Astrocyte (in vitro differentiated cells and primary cell): ENCODE results near the gene PCMTD2. TPM values are rescaled to one million over a fixed set of nuclear protein-coding genes. Genes with fewer than 3 reads are reported as not detected.

Source experiments
- DNase-seq: peaks from one replicate; pipeline ENCODE4 v3.0.0-alpha.2; 2010; ENCODE audit warnings: low read depth
- FAIRE-seq: peaks from 2 replicates; lab custom pipeline; 2011; peaks lifted over from hg19 to GRCh38; lab: Jason Lieb, UNC
- H2AFZ ChIP-seq: 2 replicates; pipeline ENCODE4 v1.6.0; 2012; ENCODE audit warnings: low read depth, low read length, inconsistent platforms
- H3K27ac ChIP-seq: 2 replicates; pipeline ENCODE4 v1.5.1; 2011; ENCODE audit warnings: low read depth, low read length, inconsistent platforms
- H3K27me3 ChIP-seq: 2 replicates; pipeline ENCODE4 v1.6.0; 2011; ENCODE audit warnings: low read length, inconsistent platforms; ENCODE audit not compliant: insufficient read depth
- H3K36me3 ChIP-seq: 2 replicates; pipeline ENCODE4 v1.5.1; 2011; ENCODE audit warnings: low read length, inconsistent platforms; ENCODE audit not compliant: insufficient read depth
- H3K4me1 ChIP-seq: 2 replicates; pipeline ENCODE4 v1.5.1; 2011; ENCODE audit warnings: low read length, inconsistent platforms; ENCODE audit not compliant: insufficient read depth
- H3K4me2 ChIP-seq: 2 replicates; pipeline ENCODE4 v1.6.0; 2012; ENCODE audit warnings: low read length, inconsistent platforms
- H3K4me3 ChIP-seq: 2 replicates; pipeline ENCODE4 v1.5.1; 2011; ENCODE audit warnings: low read depth, mild to moderate bottlenecking, low read length, inconsistent platforms; ENCODE audit not compliant: insufficient read depth
- H3K79me2 ChIP-seq: 2 replicates; pipeline ENCODE4 v1.6.0; 2012; ENCODE audit warnings: mild to moderate bottlenecking, low read length, inconsistent platforms; ENCODE audit not compliant: insufficient read depth
- H3K9ac ChIP-seq: 2 replicates; pipeline ENCODE4 v1.6.0; 2012; ENCODE audit warnings: mild to moderate bottlenecking, low read length, inconsistent platforms
- H3K9me3 ChIP-seq: 2 replicates; pipeline ENCODE4 v1.5.1; 2012; ENCODE audit warnings: low read depth, mild to moderate bottlenecking, low read length, inconsistent platforms; ENCODE audit not compliant: insufficient read depth
- H4K20me1 ChIP-seq: 2 replicates; pipeline ENCODE4 v1.6.0; 2012; ENCODE audit warnings: low read length, inconsistent platforms; ENCODE audit not compliant: insufficient read depth
- H3K27ac Mint-ChIP-seq: one replicate; pipeline ENCODE4 v1.8.0; 2021; ENCODE audit warnings: mild to moderate bottlenecking, mixed read lengths; ENCODE audit not compliant: unreplicated experiment
- H3K27me3 Mint-ChIP-seq: one replicate; pipeline ENCODE4 v1.8.0; 2021; ENCODE audit warnings: low read depth, mixed read lengths; ENCODE audit not compliant: unreplicated experiment
- H3K36me3 Mint-ChIP-seq: one replicate; pipeline ENCODE4 v1.8.0; 2021; ENCODE audit warnings: low read depth, mixed read lengths; ENCODE audit not compliant: unreplicated experiment
- H3K4me1 Mint-ChIP-seq: one replicate; pipeline ENCODE4 v1.8.0; 2021; ENCODE audit warnings: low read depth, mixed read lengths; ENCODE audit not compliant: unreplicated experiment
- H3K4me3 Mint-ChIP-seq: one replicate; pipeline ENCODE4 v1.8.0; 2021; ENCODE audit warnings: mild to moderate bottlenecking, moderate library complexity, mixed read lengths; ENCODE audit not compliant: unreplicated experiment
- H3K9me3 Mint-ChIP-seq: one replicate; pipeline ENCODE4 v1.8.0; 2021; ENCODE audit warnings: mild to moderate bottlenecking, mixed read lengths; ENCODE audit not compliant: unreplicated experiment
- EZH2 ChIP-seq: IDR thresholded peaks from 2 replicates; pipeline ENCODE4 v1.6.1; 2012; ENCODE audit warnings: mild to moderate bottlenecking, low read length, inconsistent platforms; ENCODE audit not compliant: insufficient read depth
- total RNA-seq: library from RNA; stranded (reverse); gene quantifications from 2 replicates; pipeline ENCODE4 v1.2.1, GENCODE V29; 2021
- TF ChIP-seq, protein P1 (sequence below): IDR thresholded peaks from 2 replicates; pipeline ENCODE4 v1.5.1; 2011; ENCODE audit warnings: low read depth, mild to moderate bottlenecking, inconsistent platforms, low read length, moderate library complexity; ENCODE audit not compliant: insufficient read depth

The PCMTD2 gene
- total RNA-seq, 1 donor from 2014 or later, result 40.0 TPM

DNA sequence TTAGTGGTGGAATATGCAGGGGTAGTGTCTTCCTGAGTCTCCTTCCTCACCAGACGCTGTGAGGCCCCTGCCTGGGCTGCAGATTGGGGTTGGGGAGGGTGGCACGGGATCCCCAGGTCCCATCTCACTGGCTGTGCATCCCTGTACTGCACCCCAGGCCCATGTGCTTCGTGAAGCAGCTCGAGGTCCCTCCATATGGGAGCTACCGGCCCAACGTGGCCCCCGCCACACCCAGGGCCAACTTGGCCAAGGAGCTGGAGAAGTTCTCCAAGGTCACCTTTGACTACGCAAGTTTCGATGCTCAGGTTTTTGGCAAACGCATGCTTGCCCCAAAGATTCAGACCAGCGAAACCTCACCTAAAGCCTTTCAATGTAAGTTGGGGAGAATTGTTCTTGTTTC, 38.6 kb upstream of the PCMTD2 start:
- peaks cover 46% of the 10 kb centered on the region for H3K27me3 Mint-ChIP-seq
- peaks cover 7% of the 10 kb centered on the region for H3K4me1 Mint-ChIP-seq
- H3K36me3 ChIP-seq, result no peaks in the 10 kb centered on the region
- no peaks in the 10 kb centered on the region for H3K79me2 ChIP-seq
- no peak overlapping the region for H3K27ac ChIP-seq
- H3K9me3 Mint-ChIP-seq, result no peaks in the 10 kb centered on the region
- peaks cover under 1% of the 10 kb centered on the region for H3K4me1 ChIP-seq
- H2AFZ ChIP-seq, result no peak overlapping the region
- H3K27ac Mint-ChIP-seq, result no peak overlapping the region
- H3K4me2 ChIP-seq, result no peak overlapping the region
- no peaks in the 10 kb centered on the region for H4K20me1 ChIP-seq
- no peak overlapping the region for H3K4me3 ChIP-seq
- H3K27me3 ChIP-seq, result peaks cover 27% of the 10 kb centered on the region
- DNase-seq (no peak), FAIRE-seq (no peak)
- TF ChIP-seq, protein P1, sequence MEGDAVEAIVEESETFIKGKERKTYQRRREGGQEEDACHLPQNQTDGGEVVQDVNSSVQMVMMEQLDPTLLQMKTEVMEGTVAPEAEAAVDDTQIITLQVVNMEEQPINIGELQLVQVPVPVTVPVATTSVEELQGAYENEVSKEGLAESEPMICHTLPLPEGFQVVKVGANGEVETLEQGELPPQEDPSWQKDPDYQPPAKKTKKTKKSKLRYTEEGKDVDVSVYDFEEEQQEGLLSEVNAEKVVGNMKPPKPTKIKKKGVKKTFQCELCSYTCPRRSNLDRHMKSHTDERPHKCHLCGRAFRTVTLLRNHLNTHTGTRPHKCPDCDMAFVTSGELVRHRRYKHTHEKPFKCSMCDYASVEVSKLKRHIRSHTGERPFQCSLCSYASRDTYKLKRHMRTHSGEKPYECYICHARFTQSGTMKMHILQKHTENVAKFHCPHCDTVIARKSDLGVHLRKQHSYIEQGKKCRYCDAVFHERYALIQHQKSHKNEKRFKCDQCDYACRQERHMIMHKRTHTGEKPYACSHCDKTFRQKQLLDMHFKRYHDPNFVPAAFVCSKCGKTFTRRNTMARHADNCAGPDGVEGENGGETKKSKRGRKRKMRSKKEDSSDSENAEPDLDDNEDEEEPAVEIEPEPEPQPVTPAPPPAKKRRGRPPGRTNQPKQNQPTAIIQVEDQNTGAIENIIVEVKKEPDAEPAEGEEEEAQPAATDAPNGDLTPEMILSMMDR, result no peak
- TF ChIP-seq EZH2, result no peak
- no peaks in the 10 kb centered on the region for H3K9me3 ChIP-seq
- H3K9ac ChIP-seq, result no peak overlapping the region
- H3K4me3 Mint-ChIP-seq, result no peak overlapping the region
- H3K36me3 Mint-ChIP-seq, result no peaks in the 10 kb centered on the region

DNA sequence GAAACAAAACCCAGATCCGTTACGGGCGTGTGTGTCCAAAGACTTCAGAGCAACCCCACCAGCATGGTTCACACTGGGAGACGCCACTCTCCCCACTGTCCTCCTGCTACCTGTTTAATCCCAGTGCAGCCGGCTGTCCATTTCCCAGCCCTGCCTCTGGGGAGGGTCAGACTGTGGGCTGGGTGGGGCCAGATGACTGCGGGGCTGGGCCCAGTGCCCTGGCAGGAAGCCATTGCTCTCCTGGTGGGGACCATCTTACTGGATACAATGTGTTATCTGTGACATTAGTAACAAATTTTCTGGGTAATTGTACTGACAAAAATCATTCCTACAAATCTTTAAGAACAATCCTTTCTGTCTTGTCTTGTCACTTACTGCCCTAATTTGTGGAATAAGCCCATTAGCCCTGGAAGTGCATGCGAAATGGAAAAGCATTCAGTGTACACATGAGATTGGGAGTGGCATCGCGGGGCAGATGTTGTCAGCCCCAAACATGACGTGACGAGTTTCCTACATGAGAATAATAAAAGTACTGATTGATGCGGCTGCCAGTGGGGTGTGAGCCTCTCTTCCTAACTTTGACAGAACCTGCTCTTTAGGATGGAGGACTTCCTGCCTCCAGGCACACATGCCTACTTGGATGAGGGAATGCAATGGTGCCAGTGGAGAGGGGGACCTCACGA, 37.9 kb upstream of the PCMTD2 start:
- no peak overlapping the region for H3K27ac Mint-ChIP-seq
- H3K4me3 Mint-ChIP-seq, result no peak overlapping the region
- DNase-seq, result no peak
- Histone ChIP-seq H3K4me2 (no peak overlapping the region), H3K4me1 (peaks cover 4% of the 10 kb centered on the region), H3K9me3 (no peaks in the 10 kb centered on the region), H4K20me1 (no peaks in the 10 kb centered on the region), H2AFZ (no peak overlapping the region), H3K27me3 (peaks cover 27% of the 10 kb centered on the region), H3K9ac (no peak overlapping the region), H3K79me2 (no peaks in the 10 kb centered on the region), H3K27ac (no peak overlapping the region), H3K4me3 (no peak overlapping the region), H3K36me3 (no peaks in the 10 kb centered on the region)
- no peaks in the 10 kb centered on the region for H3K9me3 Mint-ChIP-seq
- H3K27me3 Mint-ChIP-seq, result peaks cover 46% of the 10 kb centered on the region
- TF ChIP-seq EZH2, result no peak
- TF ChIP-seq, protein P1, result no peak
- FAIRE-seq, result no peak
- peaks cover 13% of the 10 kb centered on the region for H3K4me1 Mint-ChIP-seq
- H3K36me3 Mint-ChIP-seq, result no peaks in the 10 kb centered on the region

DNA sequence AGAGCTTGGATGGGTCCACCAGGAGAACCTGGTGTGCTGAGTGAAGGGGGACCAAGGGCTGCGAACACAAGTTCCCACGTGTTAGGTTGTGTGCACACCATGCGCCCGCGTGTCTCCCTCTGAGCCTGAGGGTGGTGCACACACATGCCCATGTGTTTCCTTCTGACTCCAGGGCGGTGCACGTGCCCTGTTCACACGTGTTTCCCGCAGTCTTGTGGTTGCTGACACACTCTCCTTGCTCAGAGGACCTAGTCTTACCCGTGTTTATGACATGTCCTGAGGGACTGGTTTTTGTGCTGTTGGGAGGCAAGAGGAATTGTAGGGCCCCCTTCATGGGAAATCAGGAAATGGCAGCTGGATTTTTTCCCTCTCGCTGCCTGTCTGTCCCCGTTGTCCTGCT, 36.3 kb upstream of the PCMTD2 start:
- Histone ChIP-seq H3K36me3 (no peaks in the 10 kb centered on the region), H3K27ac (no peak overlapping the region), H2AFZ (no peak overlapping the region)

More for the DNA sequence above, 36.3 kb upstream of the PCMTD2 start:
- Mint-ChIP-seq H3K27ac (no peak overlapping the region), H3K4me1 (peaks cover 25% of the 10 kb centered on the region), H3K27me3 (peaks cover 32% of the 10 kb centered on the region), H3K9me3 (no peaks in the 10 kb centered on the region), H3K36me3 (no peaks in the 10 kb centered on the region), H3K4me3 (no peak overlapping the region)
- TF ChIP-seq EZH2, result no peak
- TF ChIP-seq, protein P1, result no peak
- Histone ChIP-seq H3K4me1 (peaks cover 19% of the 10 kb centered on the region), H4K20me1 (no peaks in the 10 kb centered on the region), H3K79me2 (no peaks in the 10 kb centered on the region), H3K4me3 (no peak overlapping the region), H3K9me3 (no peaks in the 10 kb centered on the region), H3K27me3 (peaks cover 27% of the 10 kb centered on the region), H3K9ac (no peak overlapping the region), H3K4me2 (no peak overlapping the region)
- no peak for FAIRE-seq
- DNase-seq, result no peak
